NCI-H82 (cell line): ENCODE data around the gene OSBPL1A.
A peak's percentile ranks its signal among the peaks of the same experiment; 100 is the strongest.

Experiments used
- DNase-seq: peaks from one replicate; lab custom pipeline; 2025; lab: John Stamatoyannopoulos, UW

OSBPL1A gene

GRCh38 chr18:24341361-24341760 lies 56.3 kb downstream of the OSBPL1A start:
- DNase-seq: no peak

- DNase-seq: no peak
These were observed 64.5 kb downstream of the OSBPL1A start for GRCh38 chr18:24333084-24333483.

GRCh38 chr18:24326211-24326610 lies 71.4 kb downstream of the OSBPL1A start:
- no peak for DNase-seq

GRCh38 chr18:24322584-24323136 lies 75.0 kb downstream of the OSBPL1A start:
- DNase-seq: no peak

- no peak for DNase-seq
These were observed 76.6 kb downstream of the OSBPL1A start for GRCh38 chr18:24321071-24321470.

- peak; percentile 81 for DNase-seq
These were observed 77.9 kb downstream of the OSBPL1A start for GRCh38 chr18:24319757-24320156.

- no peak for DNase-seq
These were observed 80.3 kb downstream of the OSBPL1A start for GRCh38 chr18:24317370-24317769.

GRCh38 chr18:24315170-24315569 lies 82.5 kb downstream of the OSBPL1A start:
- DNase-seq: peak; percentile 9

- no peak for DNase-seq
These were observed 91.4 kb downstream of the OSBPL1A start for GRCh38 chr18:24306201-24306600.

GRCh38 chr18:24300703-24301102 lies 96.9 kb downstream of the OSBPL1A start:
- DNase-seq: no peak

- DNase-seq: no peak
These were observed 101.3 kb downstream of the OSBPL1A start for GRCh38 chr18:24296276-24296675.

GRCh38 chr18:24293254-24293653 lies 104.4 kb downstream of the OSBPL1A start:
- DNase-seq: no peak

- DNase-seq: no peak
These were observed 119.0 kb downstream of the OSBPL1A start for GRCh38 chr18:24278591-24278990.

- DNase-seq: no peak
These were observed 120.0 kb downstream of the OSBPL1A start for GRCh38 chr18:24277516-24278195.

- DNase-seq: no peak
These were observed 120.6 kb downstream of the OSBPL1A start for GRCh38 chr18:24276994-24277393.

GRCh38 chr18:24274837-24275236 lies 122.8 kb downstream of the OSBPL1A start:
- DNase-seq: no peak

- DNase-seq: no peak
These were observed 124.0 kb downstream of the OSBPL1A start for GRCh38 chr18:24273596-24273995.

- no peak for DNase-seq
These were observed 125.4 kb downstream of the OSBPL1A start for GRCh38 chr18:24272229-24272525.

GRCh38 chr18:24271381-24272228 lies 126.0 kb downstream of the OSBPL1A start:
- peak; percentile 73 for DNase-seq

GRCh38 chr18:24270937-24271380 lies 126.7 kb downstream of the OSBPL1A start:
- DNase-seq: peak; percentile 22

GRCh38 chr18:24270358-24270936 lies 127.2 kb downstream of the OSBPL1A start:
- peak; percentile 8 for DNase-seq

- peak; percentile 88 for DNase-seq
These were observed 128.7 kb downstream of the OSBPL1A start for GRCh38 chr18:24268784-24269550.
